GM23338 (cell line): ENCODE results near the gene ADRA1B.

Experiments used
- CREB1 ChIP-seq: fragments of 250-450 bp; sonication (Bioruptor Pico); IDR thresholded peaks from 2 replicates; pipeline ENCODE4 v1.5.0; 2020; ENCODE audit warnings: low read depth, mild to moderate bottlenecking, moderate library complexity
- CTCF ChIP-seq, 2 experiments: fragments of 200-600 bp in 1 of 2; sonication (generic) in 1 of 2; conservative IDR thresholded peaks; 2 replicates each; pipeline versions ENCODE4 v1.5.1 to v1.6.1; 2016 to 2017; ENCODE audit warnings: antibody characterized with exemption in 2 of 2, low read depth in 2 of 2, mild to moderate bottlenecking in 2 of 2, moderate library complexity in 1 of 2
- ETS1 ChIP-seq: IDR thresholded peaks from 2 replicates; pipeline ENCODE4 v1.6.1; 2016; ENCODE audit warnings: antibody characterized with exemption
- EZH2 ChIP-seq: fragments of 200-600 bp; sonication (generic); IDR thresholded peaks from one replicate; pipeline ENCODE4 v1.8.0; 2017; ENCODE audit warnings: antibody characterized with exemption, mild to moderate bottlenecking, low read depth; ENCODE audit not compliant: unreplicated experiment
- EZH2phosphoT487 ChIP-seq: fragments of 200-600 bp; sonication (generic); IDR thresholded peaks from one replicate; pipeline ENCODE4 v1.8.1; 2018; ENCODE audit warnings: antibody characterized with exemption; ENCODE audit not compliant: unreplicated experiment
- JUNB ChIP-seq: IDR thresholded peaks from one replicate; pipeline ENCODE4 v1.6.1; 2016; ENCODE audit warnings: antibody characterized with exemption; ENCODE audit not compliant: unreplicated experiment
- NANOG ChIP-seq: IDR thresholded peaks from 2 replicates; pipeline ENCODE4 v1.6.1; 2016; ENCODE audit warnings: antibody characterized with exemption, borderline replicate concordance
- POLR2AphosphoS5 ChIP-seq: IDR thresholded peaks from 2 replicates; pipeline ENCODE4 v1.6.1; 2016; ENCODE audit warnings: antibody characterized with exemption, low read depth
- REST ChIP-seq: IDR thresholded peaks from one replicate; pipeline ENCODE4 v1.6.1; 2018; ENCODE audit warnings: antibody characterized with exemption; ENCODE audit not compliant: unreplicated experiment
- ZNF114 ChIP-seq: fragments of 250-450 bp; sonication (Bioruptor Pico); IDR thresholded peaks from 2 replicates; pipeline ENCODE4 v1.5.0; 2020; ENCODE audit warnings: mild to moderate bottlenecking, moderate library complexity
- ZNF462 ChIP-seq: fragments of 250-450 bp; sonication (Bioruptor Pico); IDR thresholded peaks from 2 replicates; pipeline ENCODE4 v1.5.0; 2020; ENCODE audit warnings: mild to moderate bottlenecking, moderate library complexity

- TF ChIP-seq POLR2AphosphoS5 (no peak), CTCF (conservative IDR thresholded peaks at IDR 0.05; ENCODE audit: low read depth in 2 of 2) (no peak), EZH2 (no peak), REST (no peak), EZH2phosphoT487 (no peak), CREB1 (CRISPR knock-in tag) (no peak), ZNF114 (CRISPR knock-in tag) (no peak), NANOG (no peak), ZNF462 (CRISPR knock-in tag) (no peak), ETS1 (no peak), JUNB (no peak)
Measured at GRCh38 chr5:159884917-159885620, 31.2 kb upstream of the ADRA1B start.
